ENCODE measurements around the gene RNF182.

- no peak for TF ChIP-seq CTCF (IDR thresholded peaks at IDR 0.05)
- TF ChIP-seq POLR2A (IDR thresholded peaks at IDR 0.05), result no peak
These were observed 76.1 kb downstream of the RNF182 start for GRCh38 chr6:14000901-14001300.
